GM18520 (cell line): ENCODE measurements around the gene TNFSF13B.
"Not testable (repeated sequence)": the region's sequence is repeated elsewhere in the genome, so short reads cannot be mapped to it uniquely, and the experiment has no call there.

Source experiments
- ATAC-seq: cut with Tn5 transposase; IDR thresholded peaks from one replicate; pipeline ENCODE4 v1.9.1; 2021; ENCODE audit not compliant: unreplicated experiment

Gene TNFSF13B, protein sequence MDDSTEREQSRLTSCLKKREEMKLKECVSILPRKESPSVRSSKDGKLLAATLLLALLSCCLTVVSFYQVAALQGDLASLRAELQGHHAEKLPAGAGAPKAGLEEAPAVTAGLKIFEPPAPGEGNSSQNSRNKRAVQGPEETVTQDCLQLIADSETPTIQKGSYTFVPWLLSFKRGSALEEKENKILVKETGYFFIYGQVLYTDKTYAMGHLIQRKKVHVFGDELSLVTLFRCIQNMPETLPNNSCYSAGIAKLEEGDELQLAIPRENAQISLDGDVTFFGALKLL

DNA sequence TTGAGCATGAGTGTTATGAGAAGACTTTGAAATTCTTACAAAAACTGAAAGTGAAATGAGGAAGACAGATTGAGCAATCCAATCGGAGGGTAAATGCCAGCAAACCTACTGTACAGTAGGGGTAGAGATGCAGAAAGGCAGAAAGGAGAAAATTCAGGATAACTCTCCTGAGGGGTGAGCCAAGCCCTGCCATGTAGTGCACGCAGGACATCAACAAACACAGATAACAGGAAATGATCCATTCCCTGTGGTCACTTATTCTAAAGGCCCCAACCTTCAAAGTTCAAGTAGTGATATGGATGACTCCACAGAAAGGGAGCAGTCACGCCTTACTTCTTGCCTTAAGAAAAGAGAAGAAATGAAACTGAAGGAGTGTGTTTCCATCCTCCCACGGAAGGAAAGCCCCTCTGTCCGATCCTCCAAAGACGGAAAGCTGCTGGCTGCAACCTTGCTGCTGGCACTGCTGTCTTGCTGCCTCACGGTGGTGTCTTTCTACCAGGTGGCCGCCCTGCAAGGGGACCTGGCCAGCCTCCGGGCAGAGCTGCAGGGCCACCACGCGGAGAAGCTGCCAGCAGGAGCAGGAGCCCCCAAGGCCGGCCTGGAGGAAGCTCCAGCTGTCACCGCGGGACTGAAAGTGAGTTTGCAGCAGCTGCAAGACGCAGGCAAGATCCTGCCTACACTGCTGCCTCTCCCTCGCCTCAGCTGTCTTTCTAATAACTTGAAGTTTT is at the start of gene TNFSF13B:
TSS of gene TNFSF13B (plus strand) at position 118 of the 728 bp plus-strand sequence. CDS start at position 296, 178 bp downstream.
- peak; percentile 70 for ATAC-seq

DNA sequence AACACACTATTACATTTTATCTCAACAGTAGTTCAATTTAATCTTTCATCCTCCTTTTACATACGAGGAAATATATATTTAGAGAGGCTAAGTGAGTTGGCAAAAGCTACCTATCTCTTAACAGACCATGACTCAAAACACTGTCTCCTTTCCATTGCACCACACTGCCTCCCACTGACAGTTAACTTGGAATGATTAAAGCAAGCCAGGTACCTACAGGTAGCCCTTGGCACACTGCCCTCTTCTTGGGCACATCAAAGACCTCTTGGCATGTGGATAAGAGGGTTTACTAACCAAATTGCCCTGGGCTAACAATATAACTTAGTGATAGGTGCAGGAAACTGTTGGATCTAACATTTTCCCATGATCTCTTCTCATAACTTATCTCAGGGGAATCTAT is 49.5 kb upstream of the TNFSF13B start:
- ATAC-seq: no peak

DNA sequence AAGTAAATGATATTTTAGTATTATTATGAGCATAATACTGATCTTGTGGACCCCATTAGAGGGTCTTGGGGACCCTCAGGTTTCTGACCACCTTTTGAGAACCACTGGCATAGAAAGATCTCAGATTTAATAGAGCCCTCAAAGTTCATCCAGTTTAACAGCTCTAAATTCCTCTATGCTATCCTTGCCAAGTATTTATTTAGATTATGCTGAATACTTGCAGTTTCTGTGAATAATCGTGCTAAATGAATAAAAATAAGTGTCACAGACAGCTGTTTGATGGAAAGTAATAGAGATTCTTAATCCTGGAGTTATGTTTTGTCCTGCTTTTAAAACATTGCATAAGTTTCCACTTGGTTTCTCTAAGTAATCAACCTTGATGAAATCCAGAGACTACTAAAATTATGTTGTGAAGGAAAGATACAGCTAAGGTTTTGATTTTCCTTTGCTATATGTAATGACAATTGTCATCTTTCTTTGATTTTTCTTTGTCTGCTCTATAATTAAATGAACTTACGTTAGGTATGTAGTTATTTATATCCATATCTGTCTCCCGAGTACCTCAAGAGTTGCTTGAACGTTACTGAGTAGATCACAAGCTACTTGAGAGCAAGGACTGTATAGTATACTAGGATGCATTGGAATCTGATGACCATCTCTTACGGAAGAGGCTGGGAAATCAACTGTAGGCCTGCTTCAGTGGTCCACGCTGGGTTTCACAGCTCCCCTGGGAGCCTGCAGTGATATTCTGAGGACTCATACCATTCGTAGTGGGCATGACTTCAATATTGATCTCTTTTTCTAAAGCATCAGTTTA is 45.6 kb upstream of the TNFSF13B start:
- ATAC-seq: no peak

DNA sequence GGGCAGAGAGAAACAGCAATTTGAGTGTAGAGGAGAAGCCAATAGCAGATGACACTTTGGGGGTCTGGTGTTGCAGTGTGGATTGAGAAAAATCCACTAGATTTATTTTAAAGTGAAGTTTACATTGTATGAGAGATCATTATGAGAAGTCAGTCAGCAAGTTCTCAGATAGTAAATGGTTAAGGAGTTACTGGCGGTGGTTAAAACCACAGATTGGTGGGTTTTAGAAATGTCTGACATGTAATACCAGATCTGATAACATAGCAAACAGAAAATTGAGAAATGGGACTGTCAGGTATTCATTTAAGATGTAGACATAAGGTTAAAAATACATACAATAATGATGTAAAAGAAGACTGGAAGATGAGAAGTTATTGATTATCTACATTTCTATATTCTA is 44.1 kb upstream of the TNFSF13B start:
- ATAC-seq: no peak

DNA sequence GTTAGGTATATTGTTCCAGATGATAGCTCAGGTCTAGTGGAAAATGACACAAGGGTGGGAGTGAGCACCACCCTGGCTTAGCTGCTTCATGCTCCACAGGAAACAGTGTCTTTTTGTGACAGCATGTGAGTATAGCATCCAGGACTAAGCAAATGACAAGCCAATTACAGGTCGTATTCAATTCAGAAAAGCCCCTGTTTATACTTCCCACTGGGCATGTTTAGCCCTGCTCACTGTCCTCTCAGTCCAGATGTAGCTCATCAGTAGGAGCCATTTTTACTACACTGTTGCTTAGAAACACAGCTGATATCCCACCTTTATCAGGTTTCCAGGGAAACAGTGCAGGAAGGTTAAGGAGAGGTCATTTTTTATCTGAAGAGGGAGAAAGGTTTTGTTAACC is 43.3 kb upstream of the TNFSF13B start:
- no peak for ATAC-seq

DNA sequence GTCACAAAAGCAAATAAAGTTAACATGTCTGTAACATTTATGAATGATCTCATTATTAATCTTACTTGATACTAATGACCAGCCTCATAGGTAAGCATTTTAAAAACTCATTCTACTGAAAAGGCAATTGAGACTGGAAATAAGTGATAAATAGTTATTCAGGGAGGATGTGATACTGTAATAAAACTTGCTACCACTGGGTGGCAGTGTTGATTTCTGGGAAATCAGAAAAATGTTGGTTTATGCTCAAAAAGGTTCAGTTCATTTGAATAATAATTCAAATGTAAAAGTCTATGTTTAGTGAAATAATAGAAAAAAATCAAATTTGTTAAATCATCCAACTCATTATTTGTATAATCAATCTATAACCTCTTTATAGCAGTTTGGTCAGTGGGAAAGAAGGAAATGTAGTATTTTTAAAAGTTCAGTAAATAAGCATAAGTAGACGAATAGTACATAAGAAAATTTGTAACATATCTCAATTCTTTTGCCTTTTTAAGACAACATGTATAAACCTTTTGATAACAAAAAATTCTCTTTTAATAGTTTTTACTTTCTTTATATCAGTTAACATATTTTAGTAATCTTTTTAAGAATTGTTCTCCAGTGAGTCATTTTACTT is 41.8 kb upstream of the TNFSF13B start:
- no peak for ATAC-seq

DNA sequence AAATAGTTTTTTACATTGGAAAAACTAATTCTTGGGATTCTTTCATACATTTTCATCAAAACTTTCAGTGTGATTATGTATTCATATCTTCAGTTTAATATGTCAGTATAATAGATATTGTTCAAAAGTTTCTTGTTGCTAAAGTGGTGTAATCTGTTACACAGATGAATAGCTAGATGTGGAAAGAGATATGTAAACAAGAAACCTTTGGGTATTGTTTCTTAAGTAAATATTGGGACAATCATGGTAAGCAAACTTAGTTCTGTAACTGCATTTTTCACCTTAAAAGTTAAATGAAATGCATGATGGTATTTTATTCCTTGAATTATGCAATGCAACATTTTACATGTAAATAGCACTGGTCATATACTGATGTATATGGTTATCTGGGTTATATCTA is 39.1 kb upstream of the TNFSF13B start:
- no peak for ATAC-seq

DNA sequence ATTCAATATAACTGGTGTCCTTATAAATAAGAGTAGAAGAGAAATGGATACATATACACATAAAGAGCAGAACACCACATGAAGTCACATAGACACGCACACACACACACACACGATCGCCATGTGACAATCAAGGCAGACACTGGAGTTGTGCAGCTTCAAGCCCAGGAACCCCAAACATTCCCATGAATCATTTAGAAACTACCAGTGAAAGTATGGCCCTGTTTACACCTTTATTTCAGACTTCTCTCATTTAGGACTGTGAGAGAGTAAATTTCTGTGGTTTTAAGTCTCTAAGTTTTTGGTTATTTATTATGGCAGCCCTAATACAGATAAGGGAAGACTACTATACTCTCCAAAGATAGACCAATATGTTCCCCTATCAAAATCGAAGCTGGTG is 20.4 kb upstream of the TNFSF13B start:
- ATAC-seq: no peak

DNA sequence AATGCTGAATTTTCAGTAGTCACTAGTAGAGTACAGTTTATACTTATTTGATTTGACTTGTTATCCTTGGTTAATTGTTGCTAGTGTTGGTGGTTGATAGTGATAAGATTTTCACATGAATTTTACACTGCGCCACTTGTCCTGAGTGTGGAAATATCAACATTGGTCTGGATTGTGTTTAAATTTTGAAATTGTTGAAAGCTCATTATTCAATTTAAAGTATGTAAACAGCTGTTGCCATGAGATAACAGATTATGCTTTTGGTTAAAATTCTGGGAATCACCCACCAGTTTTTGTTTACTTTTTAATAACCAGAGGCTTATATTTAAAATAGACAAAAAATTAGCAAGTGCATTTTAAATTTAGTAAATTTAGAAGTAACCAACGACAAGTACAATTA is 12.3 kb upstream of the TNFSF13B start:
- no peak for ATAC-seq

DNA sequence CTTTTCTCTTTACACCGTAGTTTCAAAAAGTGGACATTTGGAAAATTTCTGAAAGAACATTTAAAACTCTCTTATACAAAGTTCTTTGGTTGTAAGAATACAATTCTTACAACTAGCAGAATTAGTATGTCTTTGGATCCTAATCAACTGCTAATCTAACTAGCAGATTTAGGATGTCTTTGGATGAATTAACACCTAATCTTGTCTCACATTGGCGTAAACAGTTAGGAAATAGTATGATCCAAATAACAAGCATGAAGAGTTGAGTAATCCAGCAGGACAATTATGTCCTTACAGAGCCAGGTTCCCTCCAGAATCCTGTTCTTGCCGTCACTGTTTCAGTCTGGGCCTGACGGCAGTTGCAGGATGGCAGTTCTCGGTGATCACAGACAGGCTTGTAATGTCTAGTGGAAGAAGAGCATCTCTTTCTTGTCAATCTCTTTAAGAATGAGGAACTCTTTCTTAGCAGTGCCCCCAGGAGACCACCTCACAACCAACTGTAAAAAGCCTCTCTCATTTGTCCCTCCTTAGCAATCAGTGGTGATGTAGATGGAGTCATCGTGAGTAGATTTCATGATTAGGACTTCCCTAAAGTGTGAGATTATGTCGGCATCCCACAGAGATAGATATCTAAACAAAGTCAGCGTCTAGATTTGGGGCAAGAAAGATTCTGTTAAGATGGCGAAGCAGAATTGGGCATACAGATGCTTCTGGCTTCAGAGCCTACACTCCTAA is 5.7 kb upstream of the TNFSF13B start:
- ATAC-seq: no peak

DNA sequence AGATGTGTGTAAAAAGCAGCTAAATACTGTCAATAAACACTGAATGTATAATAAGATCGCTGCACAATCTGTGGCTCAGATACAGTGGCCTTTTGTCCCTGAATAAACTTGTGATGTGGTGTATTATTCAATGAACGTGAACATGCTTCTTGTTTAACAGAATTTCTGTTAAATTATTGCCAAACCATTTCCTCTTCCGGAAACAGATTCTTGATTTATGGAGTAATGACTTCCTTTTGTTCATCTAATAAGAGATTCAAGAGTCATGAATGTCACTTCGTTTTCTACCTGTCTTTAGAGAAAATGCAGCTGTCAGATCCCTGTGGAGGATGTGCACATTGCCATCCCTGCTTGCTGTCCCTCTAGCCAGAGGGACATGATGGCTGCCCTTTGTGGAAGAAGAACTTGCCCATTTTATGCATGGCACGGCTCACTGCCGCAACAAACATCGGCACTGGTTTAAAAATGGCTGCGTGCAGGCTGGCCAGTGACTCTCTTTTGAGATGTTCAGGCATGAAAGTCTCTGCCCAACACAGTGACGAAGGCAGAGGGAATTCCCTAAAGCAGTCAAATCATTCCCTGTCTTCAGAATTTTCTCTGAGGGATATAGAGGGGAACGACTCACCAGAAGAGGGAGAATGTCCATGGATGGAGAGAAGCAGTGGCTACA is 3.1 kb upstream of the TNFSF13B start:
- no peak for ATAC-seq

DNA sequence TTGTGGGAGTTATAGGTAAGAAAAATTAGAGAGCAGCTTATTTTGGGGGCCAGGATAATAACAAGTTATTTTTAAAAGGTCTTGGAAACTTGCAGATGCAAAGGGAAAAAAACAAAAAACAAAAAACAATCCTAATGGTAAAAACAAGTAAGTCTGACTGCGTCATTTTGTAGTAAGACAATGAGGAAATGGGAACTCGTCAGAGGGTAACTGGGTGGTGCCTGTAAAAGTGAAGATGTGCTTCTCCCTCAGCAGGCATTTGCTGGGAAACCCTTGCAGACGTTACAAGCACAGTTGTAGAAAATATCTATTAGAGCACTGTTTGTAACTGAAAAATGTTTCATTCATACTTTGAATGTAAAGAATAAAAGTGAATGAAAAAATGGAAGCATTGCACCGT is 2.2 kb upstream of the TNFSF13B start:
- no peak for ATAC-seq

DNA sequence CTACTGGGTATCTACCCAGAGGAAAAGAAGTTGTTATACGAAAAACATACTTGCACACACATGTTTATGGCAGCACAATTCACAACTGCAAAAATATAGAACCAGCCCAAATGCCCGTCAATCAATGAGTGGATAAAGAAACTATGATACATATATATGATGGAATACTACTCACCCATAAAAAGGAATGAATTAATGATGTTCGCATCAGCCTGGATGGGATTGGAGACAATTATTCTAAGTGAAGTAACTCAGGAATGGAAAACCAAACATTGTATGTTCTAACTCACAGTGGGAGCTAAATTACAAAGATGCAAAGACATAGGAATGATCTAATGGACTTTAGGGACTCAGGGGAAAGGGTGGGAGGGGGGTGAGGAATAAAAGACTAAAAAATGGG is 1.7 kb upstream of the TNFSF13B start:
- not testable (repeated sequence) for ATAC-seq

DNA sequence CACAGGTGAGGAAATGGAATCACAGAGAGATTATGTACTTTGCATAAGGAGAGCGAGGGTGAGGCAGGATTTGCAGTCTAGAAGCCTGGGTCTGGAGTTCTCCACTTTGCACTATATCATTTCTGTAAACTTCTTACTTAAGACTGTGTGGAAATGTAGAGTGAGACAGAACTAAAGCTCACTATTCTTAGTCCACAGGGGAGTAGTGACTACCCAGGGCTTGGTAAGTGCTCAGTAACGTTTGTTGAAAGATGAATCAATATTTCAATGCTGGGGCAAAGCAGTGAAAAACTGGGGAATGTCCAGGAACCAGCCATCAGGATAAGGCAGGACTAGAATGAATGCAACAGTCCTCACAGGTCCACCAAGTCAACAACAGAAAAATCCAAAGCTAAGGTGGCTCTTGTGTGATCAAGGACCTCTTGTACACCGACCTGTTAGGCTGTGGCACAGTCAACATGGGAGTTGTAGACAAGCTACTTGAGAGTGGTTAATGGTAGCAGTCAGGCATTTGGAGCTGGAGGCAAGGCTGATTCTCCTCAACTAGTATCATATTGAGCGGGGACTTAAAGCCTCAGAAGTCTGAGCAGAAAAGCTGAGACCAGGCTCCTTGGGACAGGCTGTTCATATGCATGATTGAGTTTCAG is 929 bp upstream of the TNFSF13B start:
- ATAC-seq: no peak

DNA sequence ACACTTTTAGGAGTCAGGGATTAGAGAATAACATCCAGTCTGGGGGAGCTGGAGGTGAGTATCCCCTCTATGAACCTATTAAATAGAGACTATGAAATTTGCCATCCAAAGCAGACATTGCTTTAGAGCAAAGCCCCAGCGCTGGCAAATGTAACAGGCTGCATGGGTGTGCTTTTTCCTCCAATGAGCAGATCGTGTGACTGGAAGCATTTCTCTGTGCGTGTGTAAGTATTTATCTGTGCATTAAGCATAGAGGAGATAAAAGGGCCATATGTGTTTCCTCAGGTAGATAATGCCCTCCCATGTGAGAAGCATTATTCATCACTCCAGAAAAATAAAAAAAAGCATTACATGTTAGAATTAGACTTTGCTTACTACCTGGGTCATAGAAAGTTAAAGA is 924 bp downstream of the TNFSF13B start:
- ATAC-seq: no peak

DNA sequence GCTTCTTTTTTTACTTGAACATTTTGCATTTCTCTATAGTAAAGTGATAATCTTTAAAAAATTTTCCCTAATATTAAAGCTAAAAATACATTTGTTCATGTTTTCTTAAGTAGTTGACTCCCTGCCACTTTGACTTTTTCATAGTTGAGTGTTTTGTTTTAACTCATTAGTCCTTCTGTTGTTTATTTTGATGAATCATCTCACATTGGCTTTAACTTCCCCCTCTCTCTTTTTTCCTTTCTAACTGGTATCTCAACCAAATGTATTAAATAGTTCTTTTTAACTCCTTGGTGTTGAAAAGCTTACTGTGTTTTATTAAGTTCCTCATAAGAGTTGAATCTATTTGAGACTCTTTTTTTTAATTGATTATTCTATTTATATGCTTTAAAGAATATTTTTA is 2.8 kb downstream of the TNFSF13B start:
- ATAC-seq: no peak

DNA sequence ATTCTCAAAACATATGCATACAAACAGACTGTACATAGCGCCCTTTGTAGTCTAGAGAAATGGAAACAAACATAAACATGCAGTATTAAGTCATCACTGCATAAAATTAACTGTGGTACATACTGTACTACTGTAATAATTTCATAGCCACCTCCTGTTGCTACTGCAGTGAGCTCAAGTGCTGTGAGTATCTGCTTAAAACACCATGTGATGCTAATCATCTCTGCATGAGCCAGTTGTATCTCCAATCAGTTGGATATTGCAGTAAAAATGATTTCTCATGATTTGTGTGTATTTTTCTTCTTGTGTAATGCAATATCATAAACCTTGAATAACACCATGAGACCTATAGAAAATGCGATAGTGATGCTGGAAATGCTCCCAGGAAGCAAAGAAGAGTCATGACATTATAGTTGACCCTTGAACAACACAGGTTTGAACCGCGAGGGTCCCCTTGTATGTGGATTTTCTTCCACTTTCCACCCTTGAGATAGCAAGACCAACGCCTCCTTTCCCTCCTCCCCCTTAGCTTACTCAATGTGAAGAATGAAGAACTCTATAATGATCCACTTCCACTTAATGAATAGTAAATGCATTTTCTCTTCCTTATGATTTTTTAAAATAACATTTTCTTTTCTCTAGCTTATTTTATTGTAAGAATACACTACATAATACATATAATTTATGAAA is 4.1 kb downstream of the TNFSF13B start:
- ATAC-seq: no peak

DNA sequence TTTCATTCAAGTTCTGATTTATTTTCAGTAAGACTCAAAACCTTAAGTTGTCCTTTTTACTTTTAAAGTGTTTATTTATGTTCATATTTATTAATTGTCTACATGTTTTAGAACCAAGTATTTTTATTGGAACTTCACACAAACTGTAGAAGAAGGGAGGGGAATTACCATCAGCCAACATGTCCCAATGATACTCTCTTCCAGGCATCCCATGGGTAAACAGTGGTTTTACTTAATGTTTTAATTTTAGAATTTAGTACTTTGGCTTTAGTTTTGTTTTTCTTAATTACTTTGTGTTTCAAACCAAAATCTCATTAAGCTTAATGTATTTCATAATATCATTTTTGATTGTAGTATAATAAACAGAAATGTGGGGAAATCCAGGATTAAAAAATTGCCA is 5.2 kb downstream of the TNFSF13B start:
- no peak for ATAC-seq

DNA sequence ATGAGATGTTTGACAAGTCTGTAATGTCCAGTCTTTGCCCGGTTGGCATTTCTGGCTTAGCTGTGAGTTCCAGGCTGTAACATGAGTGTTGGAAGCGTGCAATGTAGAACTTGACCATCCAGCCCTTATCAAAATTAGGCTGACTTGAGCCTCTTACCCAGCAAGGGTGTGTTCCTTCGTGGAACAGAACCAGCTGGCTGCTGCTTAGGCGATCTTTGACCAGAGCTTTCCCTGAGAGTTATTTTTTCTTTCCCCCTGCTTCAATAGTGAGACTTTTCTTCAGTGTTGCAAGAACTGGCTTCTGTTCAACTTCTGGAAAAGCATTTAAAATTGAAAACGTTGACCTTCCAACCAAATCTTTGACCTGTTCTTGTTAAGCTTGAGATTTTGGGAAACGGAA is 6.5 kb downstream of the TNFSF13B start:
- no peak for ATAC-seq
